ENCODE results near the gene MATCAP1.

Gene MATCAP1

DNA sequence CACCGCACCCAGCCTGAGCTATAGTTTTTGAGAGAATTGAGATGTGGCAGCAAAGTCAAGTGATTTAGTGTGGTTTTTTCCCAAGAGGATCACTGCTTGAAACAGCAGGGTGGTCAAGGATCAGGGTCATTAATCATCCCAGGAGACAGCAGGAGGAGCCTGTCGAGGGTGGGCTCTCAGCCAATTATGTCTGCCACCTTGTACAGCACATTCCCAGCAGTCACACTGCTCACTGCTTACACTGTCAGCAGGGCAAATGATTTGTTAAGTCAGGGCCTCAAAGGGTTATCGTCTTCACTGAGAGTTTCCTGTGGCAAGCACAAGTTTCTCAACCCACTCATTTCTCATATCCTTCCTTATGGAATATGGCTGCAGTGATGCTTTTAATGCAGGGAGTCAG, 46.2 kb downstream of the MATCAP1 start:
- peak; percentile 67 for DNase-seq (ENCODE audit: low read depth, low spot score)

DNA sequence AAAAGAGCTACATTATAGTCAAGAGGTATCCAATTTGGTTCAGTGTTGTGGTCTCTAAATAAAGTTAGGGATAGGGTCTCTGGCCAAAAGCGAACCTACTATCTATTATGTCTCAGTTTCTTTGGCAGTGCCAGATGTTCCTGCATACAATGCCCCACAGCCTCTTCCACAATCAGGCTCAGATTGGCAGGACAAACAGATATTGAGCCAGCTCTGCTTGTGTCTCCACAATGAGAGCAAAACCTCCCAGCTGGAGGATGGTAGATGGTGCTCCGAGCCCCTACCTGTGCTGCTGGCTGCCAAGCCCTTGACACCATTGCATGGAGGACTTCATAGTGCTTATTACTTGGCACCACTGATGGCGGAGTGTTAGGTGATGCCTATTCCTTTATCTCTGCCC, 54.3 kb downstream of the MATCAP1 start:
- DNase-seq (ENCODE audit: low read depth, low spot score) = no peak

DNA sequence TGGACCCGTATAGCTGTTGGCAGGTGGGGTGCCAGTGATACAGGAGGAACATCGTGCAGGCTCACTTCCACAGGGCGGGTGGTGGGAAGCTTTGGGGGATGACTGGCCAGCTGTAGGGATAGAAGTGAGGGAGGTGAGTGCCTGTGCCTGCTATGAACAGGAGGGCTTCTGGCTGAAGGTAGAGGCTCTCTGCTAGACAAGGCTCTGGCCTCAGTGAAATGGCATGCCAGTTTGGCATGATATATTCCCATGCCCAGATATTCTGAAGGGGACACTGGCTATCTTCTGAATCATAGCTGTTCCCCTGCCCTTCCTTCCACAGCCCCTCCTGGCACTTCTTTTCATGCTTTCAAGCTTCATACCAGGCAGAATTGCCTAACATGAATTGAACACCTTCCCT, 54.9 kb downstream of the MATCAP1 start:
- no peak for DNase-seq (ENCODE audit: low read depth, low spot score)

DNA sequence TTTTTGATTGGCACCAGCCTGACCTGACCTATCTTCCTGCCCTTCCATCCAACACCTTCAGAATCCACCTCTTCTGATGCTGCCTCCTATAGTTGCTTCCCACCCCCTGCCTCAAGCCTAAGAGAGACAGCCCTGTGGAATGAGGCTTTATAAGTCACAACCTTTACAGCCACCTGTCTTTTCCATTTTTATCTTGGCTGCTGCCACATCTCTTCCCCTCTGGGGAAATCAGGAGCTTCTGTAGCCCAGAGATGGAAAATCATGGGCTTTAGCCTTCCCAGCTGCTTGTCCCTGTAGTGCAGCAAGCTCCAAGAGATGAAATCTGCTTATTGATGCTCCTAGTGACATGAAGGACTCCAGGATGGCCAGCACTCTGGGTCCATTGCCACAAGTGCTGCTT, 55.3 kb downstream of the MATCAP1 start:
- DNase-seq (ENCODE audit: low read depth, low spot score) = no peak

Measured in astrocyte of the hippocampus (primary cell).